ENCODE data around the gene C6orf136.

The C6orf136 gene

DNA sequence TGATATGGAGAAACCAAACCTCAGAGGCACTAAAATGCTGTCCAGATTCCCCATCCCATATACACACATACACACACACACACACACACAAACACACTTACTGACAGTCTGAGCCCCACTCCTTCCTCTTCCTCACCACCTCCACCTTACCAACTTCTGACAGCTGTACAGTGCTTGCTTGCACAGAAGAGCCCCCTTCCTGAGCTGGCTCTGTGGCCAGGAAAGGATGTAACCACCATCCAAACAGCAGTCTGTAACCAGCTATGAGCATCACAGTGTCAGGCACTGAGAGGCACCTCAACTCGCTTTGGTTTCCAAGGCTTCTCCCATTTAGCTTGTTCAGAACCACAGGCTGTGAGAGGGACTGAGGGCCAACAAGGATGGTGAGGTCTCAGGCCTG lies 5.9 kb upstream of the C6orf136 start:
- TF ChIP-seq, protein P1, sequence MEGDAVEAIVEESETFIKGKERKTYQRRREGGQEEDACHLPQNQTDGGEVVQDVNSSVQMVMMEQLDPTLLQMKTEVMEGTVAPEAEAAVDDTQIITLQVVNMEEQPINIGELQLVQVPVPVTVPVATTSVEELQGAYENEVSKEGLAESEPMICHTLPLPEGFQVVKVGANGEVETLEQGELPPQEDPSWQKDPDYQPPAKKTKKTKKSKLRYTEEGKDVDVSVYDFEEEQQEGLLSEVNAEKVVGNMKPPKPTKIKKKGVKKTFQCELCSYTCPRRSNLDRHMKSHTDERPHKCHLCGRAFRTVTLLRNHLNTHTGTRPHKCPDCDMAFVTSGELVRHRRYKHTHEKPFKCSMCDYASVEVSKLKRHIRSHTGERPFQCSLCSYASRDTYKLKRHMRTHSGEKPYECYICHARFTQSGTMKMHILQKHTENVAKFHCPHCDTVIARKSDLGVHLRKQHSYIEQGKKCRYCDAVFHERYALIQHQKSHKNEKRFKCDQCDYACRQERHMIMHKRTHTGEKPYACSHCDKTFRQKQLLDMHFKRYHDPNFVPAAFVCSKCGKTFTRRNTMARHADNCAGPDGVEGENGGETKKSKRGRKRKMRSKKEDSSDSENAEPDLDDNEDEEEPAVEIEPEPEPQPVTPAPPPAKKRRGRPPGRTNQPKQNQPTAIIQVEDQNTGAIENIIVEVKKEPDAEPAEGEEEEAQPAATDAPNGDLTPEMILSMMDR (IDR thresholded peaks at IDR 0.05): no peak

DNA sequence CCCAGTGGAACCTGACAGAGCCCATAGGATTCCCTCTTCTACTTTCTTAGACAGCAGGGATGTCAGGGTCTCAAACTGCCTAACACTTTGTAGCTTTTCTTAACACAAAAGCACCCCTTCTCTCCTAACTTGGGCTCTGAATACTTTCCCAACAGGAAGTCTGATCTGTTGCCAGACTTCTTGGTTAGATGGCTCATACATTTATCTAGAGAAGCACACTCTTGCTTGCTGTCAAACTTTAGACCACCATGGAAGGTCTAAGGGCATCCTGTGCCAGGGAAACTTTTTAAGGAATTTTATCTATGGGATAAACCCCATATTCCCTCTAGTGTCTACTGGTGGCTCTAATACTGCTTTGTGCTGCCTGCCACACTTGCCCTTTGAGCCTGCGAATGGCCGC lies 3.3 kb upstream of the C6orf136 start:
- TF ChIP-seq, protein P1 (IDR thresholded peaks at IDR 0.05): no peak

DNA sequence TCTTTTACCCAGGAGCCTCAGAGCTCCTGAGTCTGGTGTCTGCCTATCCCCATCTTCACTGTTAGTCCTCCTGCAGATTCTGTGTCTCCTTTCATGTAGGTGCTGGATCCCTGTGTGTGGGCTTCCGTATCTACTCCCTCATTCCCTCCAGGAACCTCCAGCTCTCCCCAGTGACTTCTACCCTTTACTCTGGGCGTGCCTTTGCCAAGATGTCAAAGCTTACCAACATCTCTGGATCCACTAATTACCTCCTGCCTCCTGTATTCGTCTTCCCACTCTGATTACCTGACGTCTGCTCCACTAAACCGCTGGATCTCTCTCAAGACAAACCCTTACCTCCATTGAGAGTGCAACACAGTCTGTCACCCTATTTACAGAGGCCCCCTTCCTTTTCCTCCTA lies 2.2 kb upstream of the C6orf136 start:
- TF ChIP-seq, protein P1 (IDR thresholded peaks at IDR 0.05): no peak

DNA sequence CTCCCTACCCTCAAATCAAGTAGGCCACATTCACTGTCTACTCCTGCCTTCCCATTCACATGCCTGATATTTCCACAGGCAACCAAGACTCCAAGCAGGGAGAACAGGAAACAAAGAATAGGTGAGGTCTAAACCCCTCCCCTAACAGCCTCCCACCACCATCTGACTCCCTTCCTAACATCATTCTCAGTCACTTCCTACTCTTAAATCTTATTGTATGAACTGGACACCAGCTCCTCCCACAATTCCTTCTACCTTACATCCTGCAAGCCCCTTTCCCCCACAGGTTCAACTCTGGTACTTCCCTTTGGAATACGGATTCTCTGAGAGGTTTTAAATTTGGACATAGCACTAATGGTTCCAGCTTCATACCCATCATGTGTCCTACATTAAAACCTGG lies 944 bp upstream of the C6orf136 start:
- TF ChIP-seq, protein P1 (IDR thresholded peaks at IDR 0.05): no peak

DNA sequence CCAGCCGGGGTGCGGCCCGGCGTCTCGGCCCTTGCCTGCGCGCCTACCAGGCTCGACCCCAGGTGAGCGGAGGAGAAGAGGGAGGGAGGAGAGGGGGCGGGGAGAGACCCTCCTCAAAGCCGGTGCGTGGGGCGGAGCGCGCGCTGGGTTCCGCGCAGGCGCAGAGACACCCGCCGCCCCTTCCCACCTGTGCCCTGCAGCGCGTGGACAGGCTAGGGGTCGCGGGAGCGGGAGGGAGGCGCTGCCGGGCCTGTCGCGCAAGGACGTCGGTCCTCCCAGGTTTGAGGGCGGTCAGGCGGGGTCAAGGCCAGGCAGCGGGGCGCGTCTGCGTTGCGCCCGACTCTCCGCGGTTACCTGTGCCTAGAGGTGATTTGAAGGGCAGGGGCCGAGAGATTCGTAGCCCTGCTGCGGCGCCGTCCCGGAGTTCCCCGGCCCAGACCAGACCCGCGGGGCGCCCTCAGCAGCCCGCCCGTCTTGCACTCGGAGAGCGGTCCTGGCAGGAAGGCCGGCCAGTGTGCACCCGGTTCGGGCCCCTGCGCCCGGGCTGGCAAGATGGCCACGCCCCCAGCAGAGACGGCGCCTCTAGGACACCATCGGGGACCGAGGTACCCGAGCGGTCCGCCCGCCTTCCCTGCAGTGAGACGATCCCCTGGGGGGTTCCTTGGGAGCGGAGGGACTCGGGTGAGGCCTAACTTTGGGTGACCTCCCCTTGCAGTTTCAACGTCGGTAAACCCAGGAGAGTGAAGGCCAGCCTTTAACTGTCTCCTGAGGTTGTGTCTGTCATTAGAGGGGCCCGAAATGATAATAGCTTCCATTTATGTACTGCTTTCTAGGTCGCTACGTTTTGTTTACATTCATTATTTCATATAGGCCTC lies 546 bp downstream of the C6orf136 start:
- TF ChIP-seq, protein P1 (IDR thresholded peaks at IDR 0.05): no peak

DNA sequence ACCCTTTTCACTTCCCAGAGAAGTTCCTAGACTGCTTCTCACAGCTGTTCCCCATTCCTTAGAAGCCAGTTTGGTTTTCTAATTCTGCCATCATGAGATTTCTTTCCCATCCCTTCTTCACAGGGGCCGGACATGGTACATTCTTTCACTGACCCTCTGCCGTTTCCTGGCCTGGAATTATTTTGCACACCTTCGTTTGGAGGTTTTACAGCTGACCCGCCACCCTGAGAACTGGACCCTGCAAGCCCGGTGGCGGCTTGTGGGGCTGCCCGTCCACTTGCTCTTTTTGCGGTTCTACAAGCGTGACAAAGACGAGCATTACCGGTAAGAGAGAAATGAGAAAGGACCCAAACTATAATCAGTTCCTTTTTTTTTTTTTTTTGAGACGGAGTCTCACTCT lies 4.2 kb downstream of the C6orf136 start:
- TF ChIP-seq, protein P1 (IDR thresholded peaks at IDR 0.05): no peak

DNA sequence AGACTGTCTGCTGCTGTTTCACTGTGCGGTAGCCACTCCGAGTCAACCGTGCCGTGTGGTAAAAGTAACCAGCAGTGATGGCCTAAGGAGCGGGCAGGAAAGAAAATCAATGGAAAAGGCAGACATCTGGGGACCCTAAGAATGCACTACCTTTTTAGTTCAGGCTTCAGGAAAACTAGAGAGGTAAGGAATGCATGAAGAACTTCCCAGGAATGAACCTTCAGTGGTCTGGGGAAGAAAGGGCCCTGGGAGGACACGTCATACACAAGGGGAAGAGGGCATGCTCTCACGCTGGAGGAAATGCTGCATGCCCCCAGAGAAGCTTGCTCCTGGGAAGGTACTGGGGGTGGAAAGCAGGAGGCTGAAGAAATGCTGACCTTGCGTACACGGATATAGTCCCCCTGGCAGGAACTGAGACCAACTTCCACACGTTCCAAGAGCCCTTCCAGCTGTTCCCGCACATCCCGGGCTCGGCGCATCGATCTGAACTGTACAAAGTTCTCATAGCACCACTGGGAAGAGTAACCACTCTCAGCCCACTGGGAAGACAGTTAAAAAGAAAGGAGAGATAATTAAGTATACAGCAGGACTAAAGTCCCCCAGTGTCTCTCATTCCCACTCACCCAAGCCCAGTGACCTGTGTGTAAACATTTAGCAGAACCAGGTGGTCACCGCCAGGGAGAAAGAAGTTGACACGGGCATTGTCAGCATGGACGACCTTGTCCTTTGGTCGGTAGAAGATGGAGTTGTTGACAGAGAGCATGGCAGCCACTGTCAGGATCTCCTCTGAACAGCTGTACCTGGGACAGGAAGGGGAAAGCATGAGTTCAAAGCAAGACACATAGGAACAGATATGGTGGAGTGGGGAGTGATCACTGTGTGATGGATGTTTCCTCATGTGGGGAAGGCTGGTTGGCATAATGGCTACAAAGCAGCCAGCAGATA lies 8.1 kb downstream of the C6orf136 start:
- TF ChIP-seq, protein P1 (IDR thresholded peaks at IDR 0.05): no peak
